Gastroesophageal sphincter (tissue), 3 donors: ENCODE measurements around the gene WDR87.

ENCODE experiments used
- CTCF ChIP-seq, 4 experiments: fragments of 200-600 bp in 2 of 4; fragments of 450-650 bp in 2 of 4; sonication (generic) in 1 of 4; IDR thresholded peaks; one replicate each; pipeline ENCODE4 v1.5.1; 2017 to 2019; ENCODE audit warnings: antibody characterized with exemption in 4 of 4, mild to moderate bottlenecking in 2 of 4, moderate library complexity in 2 of 4
- POLR2A ChIP-seq, 2 donors: fragments of 450-650 bp; IDR thresholded peaks; one replicate each; pipeline ENCODE4 v1.6.1; 2017; ENCODE audit warnings: antibody characterized with exemption in 2 of 2, mild to moderate bottlenecking in 2 of 2, moderate library complexity in 1 of 2

GRCh38 chr19:37943480-37943879, 37.1 kb upstream of the WDR87 start:
- TF ChIP-seq CTCF (IDR thresholded peaks at IDR 0.05) (no peak), POLR2A (IDR thresholded peaks at IDR 0.05) (no peak)
